NCI-H1092 treated with DMSO at 0.1 percent for 48 hours (cell line): ENCODE data around the gene IPO11.
"Not testable (repeated sequence)": the region's sequence is repeated elsewhere in the genome, so short reads cannot be mapped to it uniquely, and the experiment has no call there.

ENCODE experiments used
- DNase-seq: peaks from one replicate; lab custom pipeline; 2025; lab: John Stamatoyannopoulos, UW

IPO11 gene

DNA sequence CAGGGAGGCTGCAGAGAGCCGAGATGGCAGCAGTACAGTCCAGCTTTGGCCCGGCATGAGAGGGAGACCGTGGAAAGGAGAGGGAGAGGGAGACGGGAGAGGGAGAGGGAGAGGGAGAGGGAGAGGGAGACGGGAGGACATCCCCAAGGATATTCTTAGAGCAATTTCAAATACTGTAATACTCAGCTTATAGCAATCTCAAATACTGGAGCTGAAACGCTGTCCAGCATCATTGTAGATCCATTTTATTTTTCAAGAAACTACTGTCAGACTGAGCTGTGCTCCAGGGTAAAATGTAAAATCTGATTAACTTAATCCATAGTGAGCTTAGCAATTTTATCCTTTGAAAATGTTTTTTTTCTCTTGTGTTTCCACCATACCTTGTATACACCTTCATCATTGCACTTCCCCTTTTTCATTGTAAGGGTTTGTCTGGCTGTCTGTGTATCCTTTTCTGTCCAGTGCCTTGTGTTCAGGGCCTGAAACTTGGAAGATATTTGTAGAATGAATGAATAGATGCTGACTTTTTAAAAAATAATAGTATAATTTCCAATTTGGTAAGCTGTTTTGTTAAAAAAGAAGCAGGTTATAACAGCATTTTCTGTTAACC lies 102.1 kb downstream of the IPO11 start:
- no peak for DNase-seq

DNA sequence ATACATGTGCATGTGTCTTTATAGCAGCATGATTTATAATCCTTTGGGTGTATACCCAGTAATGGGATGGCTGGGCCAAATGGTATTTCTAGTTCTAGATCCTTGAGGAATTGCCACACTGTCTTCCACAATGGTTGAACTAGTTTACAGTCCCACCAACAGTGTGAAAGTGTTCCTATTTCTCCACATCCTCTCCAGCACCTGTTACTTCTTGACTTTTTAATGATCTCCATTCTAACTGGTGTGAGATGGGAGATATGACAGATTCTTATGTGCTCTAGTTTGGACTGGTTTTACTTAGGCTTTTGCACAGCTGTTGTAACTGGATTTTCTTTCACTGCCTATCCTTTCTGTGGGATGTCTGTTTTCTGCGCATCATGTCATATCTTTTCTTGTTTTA lies 108.2 kb downstream of the IPO11 start:
- not testable (repeated sequence) for DNase-seq

DNA sequence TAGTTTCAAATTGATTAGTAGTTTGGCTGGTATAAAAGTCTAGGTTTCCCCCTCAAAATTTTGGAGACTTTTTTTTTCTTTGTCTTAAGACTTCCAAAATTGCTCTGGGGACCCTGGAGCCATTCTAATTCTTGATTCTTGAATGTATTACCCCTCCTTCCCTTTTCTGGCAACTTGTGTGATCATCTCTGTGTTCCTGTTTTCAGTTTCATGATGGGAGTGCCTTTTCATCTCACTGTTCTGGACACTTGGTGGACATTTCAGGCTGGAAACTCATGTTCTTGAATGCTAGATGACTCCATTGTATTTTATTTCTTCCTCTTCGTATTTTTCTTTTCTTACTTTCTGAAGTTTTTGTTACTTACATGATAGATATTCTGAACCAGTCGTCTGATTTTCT lies 108.8 kb downstream of the IPO11 start:
- DNase-seq, result no peak

DNA sequence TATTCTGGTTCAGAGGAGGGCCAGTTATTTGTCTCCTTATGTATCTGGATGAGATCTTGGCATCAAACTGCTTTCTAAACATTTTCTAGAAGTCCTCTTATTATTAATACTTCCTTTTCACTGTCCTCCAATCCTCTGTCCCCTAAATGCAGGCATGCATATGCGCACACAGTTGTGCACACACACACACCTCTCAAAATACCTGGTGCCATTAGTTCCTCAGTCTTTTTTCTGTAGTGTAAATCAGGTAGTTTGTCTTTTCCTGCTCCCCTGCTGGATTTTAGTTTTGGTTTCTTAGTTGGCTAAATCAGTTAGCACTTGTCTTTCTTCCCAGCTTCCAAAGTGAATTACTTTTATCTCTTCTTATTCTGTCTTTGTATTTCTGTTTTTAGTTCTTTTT lies 110.2 kb downstream of the IPO11 start:
- no peak for DNase-seq

DNA sequence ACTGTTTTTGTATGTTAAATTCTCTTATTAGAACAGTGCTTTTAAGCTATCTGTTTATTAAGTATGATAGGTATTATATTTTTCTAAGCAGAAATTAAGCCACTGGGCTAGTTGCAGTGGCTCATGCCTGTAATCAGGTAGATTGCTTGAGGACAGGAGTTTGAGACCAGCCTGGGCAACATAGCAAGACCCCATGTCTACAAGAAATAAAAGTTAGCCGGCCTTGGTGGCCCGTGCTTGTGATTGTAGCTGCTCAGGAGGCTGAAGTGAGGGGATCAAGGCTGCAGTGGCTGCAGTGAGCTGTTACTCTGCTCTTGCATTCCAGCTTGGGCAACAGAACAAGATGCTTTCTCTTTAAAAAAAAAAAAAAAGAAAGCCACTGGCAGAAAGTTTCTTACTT lies 121.0 kb downstream of the IPO11 start:
- no peak for DNase-seq

DNA sequence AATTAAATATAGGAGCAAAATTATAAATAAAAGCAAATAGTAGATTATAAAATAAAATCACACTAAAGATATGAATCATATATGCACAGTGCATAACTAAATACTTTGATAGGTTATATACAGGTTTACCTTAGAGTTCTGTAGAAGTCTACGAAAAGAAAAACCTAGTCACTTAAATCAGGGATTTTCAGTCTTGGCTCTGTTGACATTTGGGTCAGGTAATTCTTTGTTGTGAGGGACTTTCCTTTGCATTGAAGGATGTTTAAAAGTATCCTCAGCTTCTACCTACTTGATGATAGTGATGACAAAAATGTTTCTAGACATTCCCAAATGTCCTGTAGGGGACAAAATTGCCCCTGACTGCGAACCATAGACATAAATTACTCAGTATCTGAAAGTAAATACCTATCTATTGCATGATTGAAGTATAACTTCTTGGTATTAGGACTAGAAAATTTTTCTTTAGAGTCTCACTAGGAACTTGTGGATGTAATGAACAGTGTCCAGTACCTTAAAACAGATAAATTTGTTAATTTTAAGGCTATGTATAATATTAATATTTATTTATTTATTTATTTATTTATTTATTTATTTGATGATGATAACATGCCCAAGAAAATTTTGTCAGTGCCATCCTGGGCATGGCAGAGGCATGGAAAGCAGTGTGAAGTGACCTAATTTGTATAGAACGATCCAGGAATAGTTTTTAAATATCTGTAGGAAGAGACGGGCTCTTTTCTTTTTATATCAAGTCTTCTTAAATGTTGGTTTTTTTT lies 122.1 kb downstream of the IPO11 start:
- DNase-seq, result no peak

DNA sequence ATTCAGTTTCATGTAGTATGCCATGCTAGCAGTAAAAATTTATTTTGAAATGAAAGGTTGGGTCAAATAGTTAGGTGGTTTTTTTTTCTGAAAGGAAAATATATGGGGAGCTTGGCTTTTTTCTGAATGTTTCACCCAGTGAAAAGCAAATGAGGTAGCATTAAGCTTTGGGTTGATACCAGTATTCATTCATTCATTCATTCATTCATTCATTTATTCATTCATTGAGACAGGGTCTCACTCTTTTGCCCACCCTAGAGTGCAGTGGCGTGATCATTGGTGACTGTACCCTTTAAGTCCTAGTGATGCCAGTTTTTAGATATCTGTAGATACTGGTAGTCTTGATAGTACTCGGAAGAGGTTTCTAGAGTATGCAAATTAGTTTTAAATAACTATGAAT lies 123.7 kb downstream of the IPO11 start:
- DNase-seq, result no peak

DNA sequence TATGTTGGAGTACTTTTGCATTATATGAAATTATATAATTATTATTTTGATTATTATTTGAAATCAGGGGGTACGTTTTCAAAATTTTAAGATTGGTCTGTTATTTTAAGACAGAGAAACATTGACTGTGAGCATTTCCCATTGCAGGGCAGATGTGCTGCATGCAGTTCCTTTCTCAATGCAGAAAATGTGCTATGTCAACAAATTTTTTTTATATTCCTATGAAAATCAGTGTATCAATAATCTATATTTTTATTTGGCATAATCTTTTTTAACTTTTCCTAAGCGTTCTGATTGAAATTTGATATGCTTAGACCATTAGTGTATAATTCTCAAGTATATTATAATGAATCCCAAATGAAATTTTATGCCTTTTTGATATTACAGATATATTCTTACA lies 124.2 kb downstream of the IPO11 start:
- DNase-seq, result no peak

DNA sequence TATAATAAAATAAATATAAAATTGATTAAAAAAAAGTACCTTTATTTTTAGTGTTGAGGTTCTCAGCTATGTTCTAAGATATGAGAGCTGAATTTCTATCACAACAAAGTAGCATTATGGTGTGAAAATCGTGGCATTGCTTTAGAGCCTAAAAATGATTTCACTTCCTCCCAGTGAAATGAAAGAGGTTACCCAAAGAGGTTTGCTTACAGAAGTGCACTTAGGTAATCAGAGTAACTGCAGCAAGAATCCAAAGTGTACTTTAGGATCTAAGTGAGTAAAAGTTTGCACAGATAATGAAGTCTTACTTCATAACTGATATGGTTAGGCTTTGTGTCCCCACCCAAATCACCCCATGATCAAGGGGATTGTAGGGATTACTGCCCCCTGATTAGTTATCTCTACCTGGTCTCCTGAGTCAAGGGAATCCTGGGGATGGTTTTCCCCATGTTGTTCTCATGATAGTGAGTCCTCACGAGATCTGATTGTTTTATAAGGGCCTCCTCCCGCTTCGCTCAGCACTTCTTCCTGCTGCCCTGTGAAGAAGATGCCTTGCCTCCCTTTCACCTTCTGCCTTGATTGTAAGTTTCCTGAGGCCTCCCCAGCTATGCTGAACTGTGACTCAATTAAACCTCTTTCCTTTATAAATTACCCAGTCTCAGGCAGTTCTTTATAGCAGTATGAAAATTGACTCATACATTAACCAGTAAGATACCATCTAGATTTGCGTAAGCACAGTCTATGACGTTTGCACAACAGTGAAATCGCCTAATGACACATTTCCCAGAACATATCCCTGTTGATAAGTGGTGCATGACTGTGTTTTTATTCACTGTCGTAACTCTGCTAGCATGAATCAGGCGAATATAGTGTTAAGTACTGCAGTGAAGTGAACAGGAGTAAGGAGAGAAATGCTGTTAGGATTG lies 125.7 kb downstream of the IPO11 start:
- DNase-seq, result no peak

DNA sequence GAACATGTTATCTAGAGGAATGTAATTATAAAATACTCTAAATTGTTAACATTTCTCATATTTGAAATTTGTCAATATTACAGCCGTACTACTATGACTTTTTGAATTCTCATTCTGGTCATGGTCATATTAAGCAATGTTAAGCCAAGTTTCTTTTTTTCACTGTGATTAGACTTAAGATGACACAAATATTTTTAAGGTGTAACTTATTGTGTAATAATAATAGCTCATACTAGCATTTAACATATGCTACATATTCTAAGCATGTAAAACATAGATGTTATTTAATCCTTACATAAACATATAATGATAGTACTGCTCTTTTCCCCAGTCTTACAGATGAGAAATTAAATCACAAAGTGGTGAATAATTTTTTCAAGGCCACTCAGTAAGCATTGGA lies 130.2 kb downstream of the IPO11 start:
- DNase-seq, result no peak

DNA sequence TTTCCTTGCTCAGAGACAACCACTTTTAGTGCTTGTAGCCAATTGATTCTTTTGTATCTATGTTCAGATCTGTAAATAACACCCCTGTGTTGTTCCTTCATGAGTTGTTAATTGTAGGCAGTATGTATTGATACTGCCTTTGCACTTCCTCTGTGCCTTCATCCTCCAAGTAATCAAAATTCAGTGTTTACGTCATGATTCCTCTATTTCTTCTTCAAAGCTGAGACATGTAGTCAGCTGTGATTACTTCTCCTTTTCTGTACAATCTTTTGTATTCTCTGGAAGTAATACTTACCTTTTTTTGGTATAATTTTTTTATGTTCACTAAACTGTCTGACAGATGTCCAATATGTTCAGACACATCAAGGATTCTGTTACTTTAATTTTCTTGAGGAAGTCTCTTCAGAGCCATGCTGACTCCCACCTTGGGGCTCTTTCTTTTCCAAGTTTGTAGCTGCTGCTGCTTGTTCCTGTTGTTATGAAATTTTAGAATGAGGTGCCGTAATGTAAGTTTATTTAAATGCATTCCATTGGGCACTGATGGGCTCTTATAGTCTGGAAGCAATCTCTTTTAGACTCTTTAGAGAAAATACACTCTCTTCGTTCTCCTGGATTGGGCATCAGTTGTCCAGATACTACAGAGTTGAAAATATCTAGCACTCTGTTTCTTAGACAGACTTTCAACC lies 135.5 kb downstream of the IPO11 start:
- DNase-seq, result no peak

DNA sequence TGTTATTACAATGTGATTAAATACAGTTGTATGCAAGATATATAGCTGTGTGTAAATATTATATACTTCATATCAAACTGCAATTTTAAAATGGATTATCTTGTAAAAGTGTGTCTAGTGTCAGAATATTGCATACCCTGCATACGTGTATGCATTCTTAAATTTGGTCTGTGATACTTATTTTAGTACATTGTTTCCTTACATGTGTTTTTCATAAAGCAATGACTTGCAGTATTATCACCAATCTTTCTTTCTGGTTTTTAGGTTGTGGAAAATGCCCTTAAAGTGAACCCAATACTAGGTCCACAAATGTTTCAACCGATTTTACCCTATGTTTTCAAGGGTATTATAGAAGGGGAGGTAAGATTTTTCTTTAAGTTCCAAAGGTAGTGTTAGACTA lies 137.5 kb downstream of the IPO11 start:
- no peak for DNase-seq

DNA sequence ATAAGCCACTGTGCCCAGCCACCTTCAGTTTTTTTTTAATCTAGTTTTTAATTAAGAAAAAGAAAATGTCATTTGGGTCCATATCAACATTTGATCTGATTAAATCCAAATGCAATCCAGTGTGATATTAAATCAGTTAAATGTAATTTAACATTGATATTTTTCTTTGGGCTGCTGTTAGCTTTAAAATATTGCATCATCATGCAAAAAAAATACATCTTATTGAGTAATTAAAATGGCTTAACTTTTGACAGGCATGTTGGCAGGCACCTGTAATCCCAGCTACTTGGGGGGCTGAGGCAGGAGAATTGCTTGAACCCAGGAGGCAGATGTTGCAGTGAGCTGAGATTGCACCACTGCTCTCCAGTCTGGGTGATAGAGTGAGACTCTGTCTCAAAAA lies 143.4 kb downstream of the IPO11 start:
- no peak for DNase-seq

DNA sequence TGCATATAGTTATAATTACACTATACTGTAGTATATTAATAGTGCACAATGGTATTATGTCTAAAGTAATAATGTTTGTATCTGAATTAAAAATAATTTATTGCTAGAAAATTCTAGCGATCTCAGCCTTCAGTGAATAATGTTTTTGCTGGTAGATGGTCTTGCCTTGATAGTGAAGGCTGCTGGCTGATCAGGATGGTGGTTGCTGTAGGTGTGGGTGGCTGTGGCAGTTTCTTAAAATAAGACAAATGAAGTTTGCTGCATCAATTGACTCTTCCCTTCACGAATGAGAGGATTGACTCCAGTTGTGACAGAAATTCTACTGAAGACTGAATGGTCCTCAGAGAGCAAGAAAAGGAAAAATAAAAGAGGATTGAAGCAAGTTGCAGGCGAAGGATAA lies 146.4 kb downstream of the IPO11 start:
- no peak for DNase-seq

DNA sequence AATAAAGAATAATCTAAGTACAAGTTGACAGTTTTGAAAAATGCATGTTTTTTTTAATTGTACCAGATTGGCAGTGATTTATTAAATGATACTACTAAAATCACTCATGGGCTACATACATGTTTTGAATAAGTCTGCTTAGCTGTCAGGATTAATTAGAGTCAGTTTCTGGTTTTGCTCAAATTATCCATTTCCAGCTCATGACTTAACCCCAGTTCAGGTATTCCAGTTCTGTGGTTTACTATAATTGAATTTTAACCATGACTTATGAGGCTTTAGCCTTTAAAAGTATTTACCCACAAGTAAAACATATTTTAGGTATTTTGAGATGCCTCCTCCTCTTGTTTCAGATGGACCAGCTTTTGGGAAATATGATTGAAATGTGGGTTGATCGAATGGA lies 148.2 kb downstream of the IPO11 start:
- DNase-seq, result no peak

DNA sequence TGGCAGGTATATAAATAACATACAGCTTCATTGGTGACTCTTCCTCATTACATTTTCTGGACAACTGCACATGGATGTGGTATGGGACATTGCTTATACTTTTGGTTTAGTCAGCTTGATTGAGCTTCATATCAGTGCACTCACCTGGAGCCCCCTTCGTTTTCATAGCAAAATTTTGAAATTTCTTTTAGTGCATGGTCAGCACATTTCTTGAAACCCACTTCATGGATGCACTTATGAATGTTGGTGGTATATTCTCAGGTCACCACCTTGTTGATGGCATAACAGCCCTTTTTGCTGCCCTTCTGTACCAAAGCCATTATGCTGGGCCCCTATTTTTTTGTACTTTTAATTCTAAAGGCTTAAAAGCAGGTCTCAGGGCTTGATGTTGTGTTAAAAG lies 149.3 kb downstream of the IPO11 start:
- no peak for DNase-seq

DNA sequence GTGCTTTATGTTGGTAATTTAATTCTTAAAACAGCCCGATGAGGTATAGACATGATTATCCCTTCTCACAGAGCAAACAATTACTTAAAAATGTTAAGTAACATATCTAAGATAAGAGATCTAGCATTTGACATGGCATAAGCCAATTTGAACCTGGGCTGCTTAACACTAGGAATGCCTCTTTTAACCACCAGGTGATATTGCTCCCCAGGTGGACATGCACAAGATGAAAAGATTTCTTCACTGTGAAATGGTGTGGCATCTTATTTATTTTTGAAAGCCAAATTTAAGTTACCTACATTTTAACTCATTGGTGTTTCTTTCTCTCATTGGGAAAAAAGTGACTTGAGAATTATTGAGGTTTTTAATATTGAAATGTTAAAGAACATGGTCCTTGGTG lies 150.3 kb downstream of the IPO11 start:
- no peak for DNase-seq

DNA sequence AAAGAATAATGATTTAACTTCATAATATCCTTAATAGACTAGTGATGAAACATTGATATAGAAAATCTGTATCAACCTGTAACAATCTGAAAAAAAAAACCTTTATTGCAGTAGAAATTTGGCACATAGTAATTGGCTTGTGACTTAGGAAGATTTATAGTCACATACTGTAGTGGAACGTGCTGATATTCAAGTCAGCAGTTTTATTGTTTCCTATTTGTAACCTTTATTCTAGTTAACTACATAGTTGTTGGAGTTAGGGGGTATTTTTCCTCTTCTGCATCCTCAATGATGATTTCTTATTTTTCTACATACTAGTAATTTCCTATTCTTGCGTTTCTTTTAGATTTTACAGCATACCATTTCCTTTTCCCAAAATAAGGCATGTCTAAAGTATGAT lies 151.5 kb downstream of the IPO11 start:
- DNase-seq, result no peak

DNA sequence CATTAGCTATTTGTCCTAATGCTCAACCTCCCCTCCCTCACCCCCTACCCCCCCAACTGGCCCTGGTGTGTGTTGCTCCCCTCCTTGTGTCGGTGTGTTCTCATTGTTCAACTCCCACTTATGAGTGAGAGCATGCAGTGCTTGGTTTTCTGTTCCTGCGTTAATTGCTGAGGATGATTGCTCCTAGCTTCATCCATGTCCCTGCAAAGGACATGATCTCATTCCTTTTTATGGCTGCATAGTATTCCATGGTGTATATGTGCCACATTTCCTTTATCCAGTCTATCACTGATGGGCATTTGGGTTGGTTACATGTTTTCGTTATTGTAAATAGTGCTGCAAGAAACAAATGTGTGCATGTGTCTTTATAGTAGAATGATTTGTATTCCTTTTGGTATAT lies 153.2 kb downstream of the IPO11 start:
- not testable (repeated sequence) for DNase-seq

DNA sequence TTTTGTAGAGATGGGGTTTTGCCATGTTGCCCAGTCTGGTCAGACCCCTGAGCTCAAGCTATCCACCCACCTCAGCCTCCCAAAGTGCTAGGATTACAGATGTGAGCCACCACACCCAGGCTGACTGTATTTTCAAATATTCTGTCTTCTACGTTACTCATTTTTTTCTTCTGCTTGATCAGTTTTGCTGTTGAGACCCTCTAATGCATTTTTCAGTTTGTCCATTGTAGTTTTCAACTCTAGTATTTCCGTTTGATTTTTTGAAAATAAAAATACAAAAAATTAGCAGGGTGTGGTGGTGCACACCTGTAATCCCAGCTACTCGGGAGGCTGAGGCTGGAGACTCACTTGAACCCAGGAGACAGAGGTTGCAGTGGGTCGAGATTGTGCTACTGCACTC lies 155.6 kb downstream of the IPO11 start:
- DNase-seq, result no peak

DNA sequence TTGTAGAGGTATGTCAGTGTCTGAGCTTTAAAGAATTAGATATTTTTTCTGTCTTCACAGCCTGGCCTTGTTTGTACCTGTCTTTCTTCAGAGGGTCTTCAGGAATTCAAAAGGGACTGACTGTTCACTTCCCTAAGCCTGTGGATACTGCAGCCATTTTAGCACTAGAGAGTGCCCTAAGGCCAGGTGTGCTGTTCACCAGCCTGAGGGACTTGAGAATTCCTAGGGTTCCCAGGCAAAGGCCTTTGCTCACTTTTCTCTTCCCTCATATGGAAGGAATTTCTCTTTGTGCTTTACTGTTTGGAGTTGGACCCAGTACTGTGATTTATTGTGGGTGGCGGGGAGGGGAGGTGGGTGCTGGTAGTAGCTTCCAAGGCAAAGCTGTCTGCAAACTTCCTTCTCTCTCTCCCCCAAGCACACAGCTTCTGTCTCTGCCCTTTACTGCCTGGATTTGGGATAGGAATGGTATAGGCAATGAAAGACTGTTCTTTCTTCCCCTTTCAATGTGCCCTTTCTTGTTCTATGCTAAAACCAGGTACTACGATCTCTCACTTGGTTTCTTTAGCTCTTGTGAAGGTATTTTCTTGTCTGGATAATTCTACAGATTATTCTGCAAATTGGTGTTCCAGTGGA lies 156.4 kb downstream of the IPO11 start:
- no peak for DNase-seq

DNA sequence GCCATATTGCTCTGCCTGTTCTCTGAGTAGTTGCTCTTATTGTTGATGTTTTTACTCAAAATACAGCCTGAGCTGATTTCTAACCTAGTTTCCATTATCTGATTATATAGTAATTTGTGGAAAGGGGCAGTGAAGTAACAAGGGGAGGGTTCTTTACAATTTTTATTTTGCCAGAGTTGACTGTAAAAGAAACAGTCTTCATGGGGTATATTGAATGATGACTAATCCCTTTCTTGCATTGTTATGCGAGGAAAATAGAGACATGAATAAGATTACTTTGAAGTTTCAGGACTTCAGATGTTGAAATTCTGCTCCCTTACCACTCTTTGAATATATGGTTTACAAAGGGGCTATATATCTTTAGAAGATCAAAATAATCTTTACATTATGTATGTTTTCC lies 156.9 kb downstream of the IPO11 start:
- no peak for DNase-seq
